NCI-H1048 (cell line): ENCODE data around the gene PCSK6.
"Not testable (repeated sequence)": the region's sequence is repeated elsewhere in the genome, so short reads cannot be mapped to it uniquely, and the experiment has no call there.

Experiments
- DNase-seq: peaks from one replicate; lab custom pipeline; 2025; lab: John Stamatoyannopoulos, UW

Gene PCSK6

GRCh38 chr15:101307897-101308603, 181.5 kb downstream of the PCSK6 start:
- DNase-seq: no peak

- no peak for DNase-seq
Measured at GRCh38 chr15:101307048-101307896, 182.2 kb downstream of the PCSK6 start.

GRCh38 chr15:101306341-101307047, 183.0 kb downstream of the PCSK6 start:
- no peak for DNase-seq

- no peak for DNase-seq
Measured at GRCh38 chr15:101305820-101306255, 183.7 kb downstream of the PCSK6 start.

GRCh38 chr15:101303408-101303807, 186.1 kb downstream of the PCSK6 start:
- no peak for DNase-seq

- no peak for DNase-seq
Measured at GRCh38 chr15:101296418-101297405, 192.8 kb downstream of the PCSK6 start.

GRCh38 chr15:101295607-101296161, 193.8 kb downstream of the PCSK6 start:
- no peak for DNase-seq

GRCh38 chr15:101294731-101295606, 194.5 kb downstream of the PCSK6 start, which contains the start of gene SNRPA1:
TSS of gene SNRPA1 (minus strand) at chr15:101295248. CDS start at chr15:101295178, 70 bp downstream.
- DNase-seq: peak; percentile 92

- no peak for DNase-seq
Measured at GRCh38 chr15:101293122-101293521, 196.4 kb downstream of the PCSK6 start.

- DNase-seq: peak; percentile 16
Measured at GRCh38 chr15:101288905-101289513, 200.5 kb downstream of the PCSK6 start.

GRCh38 chr15:101287342-101287741, 202.2 kb downstream of the PCSK6 start:
- DNase-seq: not testable (repeated sequence)

GRCh38 chr15:101286471-101287114, 202.9 kb downstream of the PCSK6 start:
- DNase-seq: no peak

GRCh38 chr15:101283931-101284330, 205.6 kb downstream of the PCSK6 start:
- no peak for DNase-seq

- no peak for DNase-seq
Measured at GRCh38 chr15:101280007-101280406, 209.5 kb downstream of the PCSK6 start.

- no peak for DNase-seq
Measured at GRCh38 chr15:101277943-101278564, 211.5 kb downstream of the PCSK6 start.

- peak; percentile 73 for DNase-seq
Measured at GRCh38 chr15:101277038-101277822, 212.3 kb downstream of the PCSK6 start, which contains the start of gene SELENOS. TSS of gene SELENOS (minus strand) at chr15:101277485. CDS start at chr15:101277417, 68 bp downstream.

GRCh38 chr15:101276501-101277037, 212.9 kb downstream of the PCSK6 start:
- no peak for DNase-seq
